Endothelial cell of umbilical vein (primary cell): ENCODE data around the gene RLN2. TPM values are rescaled to one million over a fixed set of nuclear protein-coding genes. Genes with fewer than 3 reads are reported as not detected.

Experiments
- BruUV-seq: library from RNA; stranded (reverse); fragments of 400-500 nt; replicated peaks from 2 replicates; lab custom pipeline; 2021; lab: Mats Ljungman, UMichigan
- CTCF ChIA-PET: fragments of 300-600, 350-600 bp; sonication (Branson Sonifier 250); formaldehyde crosslinking; loops from one replicate; lab custom pipeline; 2021; ENCODE audit warnings: antibody characterized with exemption, inconsistent platforms; lab: Charles Lee
- POLR2A ChIA-PET: fragments of 300-600, 350-600 bp; sonication (Branson Sonifier 250); formaldehyde crosslinking; loops from one replicate; lab custom pipeline; 2021; ENCODE audit warnings: antibody characterized with exemption, inconsistent platforms; lab: Charles Lee
- DNase-seq: peaks from one replicate; pipeline ENCODE4 v3.0.0-alpha.2; 2011; ENCODE audit warnings: low read depth, low spot score
- FAIRE-seq: peaks from 2 replicates; lab custom pipeline; 2011; peaks lifted over from hg19 to GRCh38; lab: Jason Lieb, UNC
- H2AFZ ChIP-seq: 2 replicates; pipeline ENCODE4 v1.6.0; 2012; ENCODE audit warnings: low read depth, low read length, control low read depth, inconsistent platforms
- H3K27ac ChIP-seq: 2 replicates; pipeline ENCODE4 v1.5.1; 2011; ENCODE audit warnings: low read depth, mild to moderate bottlenecking, control low read depth, low read length, moderate library complexity; ENCODE audit not compliant: insufficient read depth
- H3K27me3 ChIP-seq, 2 experiments: 2 replicates each; pipeline versions ENCODE4 v1.6.0 to v1.6.1; 2011; ENCODE audit warnings: low read length in 2 of 2, mixed read lengths in 1 of 2; ENCODE audit not compliant: control insufficient read depth in 2 of 2, insufficient read depth in 2 of 2
- H3K36me3 ChIP-seq, 2 experiments: 2 replicates in 1 of 2; 3 replicates in 1 of 2; pipeline ENCODE4 v1.5.1; 2011; ENCODE audit warnings: low read length in 2 of 2, mild to moderate bottlenecking in 1 of 2, moderate library complexity in 1 of 2; ENCODE audit not compliant: control insufficient read depth in 2 of 2, insufficient read depth in 2 of 2; ENCODE audit errors: extremely low read depth in 1 of 2
- H3K4me1 ChIP-seq: 3 replicates; pipeline ENCODE4 v1.5.1; 2011; ENCODE audit warnings: mild to moderate bottlenecking, low read length; ENCODE audit not compliant: control insufficient read depth, insufficient read depth; ENCODE audit errors: extremely low read depth
- H3K4me2 ChIP-seq: 2 replicates; pipeline ENCODE4 v1.6.1; 2011; ENCODE audit warnings: low read length, control low read depth, mixed read lengths; ENCODE audit not compliant: insufficient read depth
- H3K4me3 ChIP-seq, 3 experiments: fragments of 200-600 bp in 1 of 3; sonication (generic), shearing (Covaris generic) in 1 of 3; replicated peaks in 1 of 3; 2 replicates each; pipeline ENCODE4 v1.5.1; 2011 to 2016; ENCODE audit warnings: control low read depth in 3 of 3, low read length in 3 of 3, mild to moderate bottlenecking in 2 of 3, inconsistent platforms in 1 of 3, low read depth in 1 of 3, moderate library complexity in 1 of 3; ENCODE audit not compliant: insufficient read depth in 1 of 3
- H3K79me2 ChIP-seq: 2 replicates; pipeline ENCODE4 v1.6.0; 2012; ENCODE audit warnings: low read length, inconsistent platforms; ENCODE audit not compliant: control insufficient read depth, insufficient read depth
- H3K9ac ChIP-seq: replicated peaks from 2 replicates; pipeline ENCODE3; 2011; ENCODE audit warnings: low read length, control low read depth; ENCODE audit not compliant: insufficient read depth; ENCODE audit errors: extremely low read depth
- H3K9me1 ChIP-seq: replicated peaks from 3 replicates; pipeline ENCODE4 v1.6.0; 2011; ENCODE audit warnings: mild to moderate bottlenecking, low read length; ENCODE audit not compliant: control insufficient read depth, insufficient read depth; ENCODE audit errors: extremely low read depth
- H3K9me3 ChIP-seq: replicated peaks from 2 replicates; pipeline ENCODE4 v1.5.1; 2012; ENCODE audit warnings: low read length, inconsistent platforms; ENCODE audit not compliant: control insufficient read depth, insufficient read depth
- H4K20me1 ChIP-seq: replicated peaks from 2 replicates; pipeline ENCODE3; 2011; ENCODE audit warnings: mild to moderate bottlenecking, low read length; ENCODE audit not compliant: control insufficient read depth, insufficient read depth; ENCODE audit errors: extremely low read depth
- CTCF ChIP-seq, 2 donors: IDR thresholded peaks; 1 replicate in 1 of 2; 2 replicates in 1 of 2; pipeline ENCODE4 v1.5.1; 2011; ENCODE audit warnings: low read length in 2 of 2, mild to moderate bottlenecking in 2 of 2, moderate library complexity in 2 of 2, control low read depth in 1 of 2, inconsistent platforms in 1 of 2, low read depth in 1 of 2; ENCODE audit not compliant: insufficient read depth in 1 of 2; ENCODE audit errors: extremely low read depth in 1 of 2
- EZH2 ChIP-seq: IDR thresholded peaks from 2 replicates; pipeline ENCODE4 v1.6.1; 2012; ENCODE audit warnings: borderline replicate concordance, low read depth, mild to moderate bottlenecking, moderate library complexity, low read length, inconsistent platforms; ENCODE audit not compliant: severe bottlenecking
- FOS ChIP-seq: IDR thresholded peaks from 2 replicates; pipeline ENCODE4 v1.6.1; 2011; ENCODE audit warnings: mild to moderate bottlenecking, low read length, moderate library complexity, borderline replicate concordance; ENCODE audit not compliant: insufficient read depth
- GATA2 ChIP-seq: IDR thresholded peaks from 2 replicates; pipeline ENCODE4 v1.7.0; 2011; ENCODE audit warnings: low read depth, mild to moderate bottlenecking, moderate library complexity, mixed read lengths, low read length; ENCODE audit not compliant: insufficient read length, insufficient read depth
- JUN ChIP-seq: IDR thresholded peaks from 2 replicates; pipeline ENCODE4 v1.6.1; 2011; ENCODE audit warnings: borderline replicate concordance, low read depth; ENCODE audit not compliant: insufficient read length, insufficient read depth
- MAX ChIP-seq: IDR thresholded peaks from 2 replicates; pipeline ENCODE4 v1.6.1; 2011; ENCODE audit not compliant: insufficient read depth, insufficient read length
- MYC ChIP-seq: IDR thresholded peaks from one replicate; pipeline ENCODE4 v1.6.1; 2011; ENCODE audit warnings: mild to moderate bottlenecking, low read depth, low read length
- POLR2A ChIP-seq: IDR thresholded peaks from 2 replicates; pipeline ENCODE4 v1.6.1; 2012; ENCODE audit warnings: low read depth, mild to moderate bottlenecking, control low read depth, low read length
- POLR2AphosphoS5 ChIP-seq: IDR thresholded peaks from 2 replicates; pipeline ENCODE4 v1.6.1; 2012; ENCODE audit warnings: low read depth, mild to moderate bottlenecking, control low read depth, low read length, moderate library complexity; ENCODE audit not compliant: insufficient read depth
- dilution Hi-C: fragments of 300-500 bp; cut with MboI; formaldehyde crosslinking; loops from one replicate; pipeline ENCODE4 v1.15.0; 2019; ENCODE audit warnings: low sequenced_read_pairs; ENCODE audit not compliant: extremely low pct_ligation_motif_present
- intact Hi-C: fragments of 100-400 bp; cut with micrococcal nuclease; formaldehyde crosslinking; loops from one replicate; pipeline ENCODE4 v1.10.0; 2022
- polyA plus RNA-seq, 4 experiments: library from polyadenylated mRNA; depleted of rRNA in 3 of 4; stranded (reverse) in 3 of 4; unstranded in 1 of 4; fragments of >200 nt; gene quantifications; 2 replicates each; pipeline versions ENCODE4 v1.2.1 to v1.2.3, GENCODE V29; 2011 to 2012; ENCODE audit warnings: missing spikeins in 1 of 4
- total RNA-seq: library from RNA; stranded (reverse); gene quantifications from 2 replicates; pipeline ENCODE4 v1.2.3, GENCODE V29; 2021

RLN2 gene
- total and polyA plus RNA-seq, 2 donors (not counting 3 experiments of a cell fraction or from before 2014, with no cell fraction given): 0.41 TPM; not detected in 1

GRCh38 chr9:5305741-5306140 lies 1.2 kb upstream of the RLN2 start:
- Histone ChIP-seq H3K79me2 (no peaks in the 10 kb centered on the region), H4K20me1 (no peaks in the 10 kb centered on the region), H3K4me2 (no peak overlapping the region), H3K9me3 (no peaks in the 10 kb centered on the region), H3K27me3 (peaks cover 8% of the 10 kb centered on the region in 2 experiments), H3K4me3 (no peak overlapping the region), H3K9me1 (no peaks in the 10 kb centered on the region), H3K4me1 (no peaks in the 10 kb centered on the region), H3K36me3 (no peaks in the 10 kb centered on the region), H3K27ac (no peak overlapping the region), H3K9ac (no peak overlapping the region), H2AFZ (no peak overlapping the region)
- TF ChIP-seq MAX: no peak
- TF ChIP-seq EZH2: no peak
- TF ChIP-seq GATA2: no peak
- no peak for TF ChIP-seq POLR2A
- TF ChIP-seq FOS: no peak
- no peak for TF ChIP-seq POLR2AphosphoS5
- no peak for TF ChIP-seq MYC
- no peak for TF ChIP-seq CTCF (IDR thresholded peaks at IDR 0.05; ENCODE audit: extremely low read depth in 1 of 2, insufficient read depth in 1 of 2, low read depth in 1 of 2, low read length in 2 of 2)
- TF ChIP-seq JUN: no peak
- BruUV-seq: no TSS peak
- intact Hi-C loops: no loop called here
- POLR2A ChIA-PET: no interaction called here
- CTCF ChIA-PET: no interaction called here
- dilution Hi-C loops: no loop called here
- FAIRE-seq: no peak
- no peak for DNase-seq
